Neural progenitor cell (in vitro differentiated cells): ENCODE results near the gene PDE7B.

ENCODE experiments used
- EZH2 ChIP-seq: fragments of 200-600 bp; sonication (generic); IDR thresholded peaks from 2 replicates; pipeline ENCODE4 v1.6.1; 2017; ENCODE audit warnings: antibody characterized with exemption, mild to moderate bottlenecking, moderate library complexity
- TF ChIP-seq, protein P1 (sequence below): fragments of 200-600 bp; sonication (generic); IDR thresholded peaks from 2 replicates; pipeline ENCODE4 v1.5.1; 2017; ENCODE audit warnings: antibody characterized with exemption, mild to moderate bottlenecking

- TF ChIP-seq, protein P1, sequence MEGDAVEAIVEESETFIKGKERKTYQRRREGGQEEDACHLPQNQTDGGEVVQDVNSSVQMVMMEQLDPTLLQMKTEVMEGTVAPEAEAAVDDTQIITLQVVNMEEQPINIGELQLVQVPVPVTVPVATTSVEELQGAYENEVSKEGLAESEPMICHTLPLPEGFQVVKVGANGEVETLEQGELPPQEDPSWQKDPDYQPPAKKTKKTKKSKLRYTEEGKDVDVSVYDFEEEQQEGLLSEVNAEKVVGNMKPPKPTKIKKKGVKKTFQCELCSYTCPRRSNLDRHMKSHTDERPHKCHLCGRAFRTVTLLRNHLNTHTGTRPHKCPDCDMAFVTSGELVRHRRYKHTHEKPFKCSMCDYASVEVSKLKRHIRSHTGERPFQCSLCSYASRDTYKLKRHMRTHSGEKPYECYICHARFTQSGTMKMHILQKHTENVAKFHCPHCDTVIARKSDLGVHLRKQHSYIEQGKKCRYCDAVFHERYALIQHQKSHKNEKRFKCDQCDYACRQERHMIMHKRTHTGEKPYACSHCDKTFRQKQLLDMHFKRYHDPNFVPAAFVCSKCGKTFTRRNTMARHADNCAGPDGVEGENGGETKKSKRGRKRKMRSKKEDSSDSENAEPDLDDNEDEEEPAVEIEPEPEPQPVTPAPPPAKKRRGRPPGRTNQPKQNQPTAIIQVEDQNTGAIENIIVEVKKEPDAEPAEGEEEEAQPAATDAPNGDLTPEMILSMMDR: no peak
- TF ChIP-seq EZH2: no peak
Measured at GRCh38 chr6:136039185-136039584, 187.7 kb downstream of the PDE7B start.
